HepG2 (cell line): ENCODE data around the gene ATRAID. TPM values are rescaled to one million over a fixed set of nuclear protein-coding genes. Genes with fewer than 3 reads are reported as not detected.

ENCODE experiments used
- ARHGAP35 ChIP-seq: sonication (generic); formaldehyde crosslinking; IDR thresholded peaks from 2 replicates; pipeline ENCODE4 v1.9.0; 2022; ENCODE audit warnings: mild to moderate bottlenecking, inconsistent platforms, moderate library complexity, missing genetic modification reagents, borderline replicate concordance
- BHLHE40 ChIP-seq: IDR thresholded peaks from 2 replicates; pipeline ENCODE4 v1.6.1; 2011; ENCODE audit warnings: low read length, improper control_type of control experiment
- CHCHD3 ChIP-seq: sonication (generic); formaldehyde crosslinking; IDR thresholded peaks from 2 replicates; pipeline ENCODE4 v1.8.0; 2022; ENCODE audit warnings: mild to moderate bottlenecking, missing genetic modification reagents, moderate library complexity
- EHMT2 ChIP-seq: fragments of 200-600 bp; sonication (generic); IDR thresholded peaks from 2 replicates; pipeline ENCODE4 v1.7.0; 2017; ENCODE audit warnings: antibody characterized with exemption, low read depth, low read length, borderline replicate concordance
- FOXP1 ChIP-seq, 2 experiments: fragments of 450-650 bp in 1 of 2; IDR thresholded peaks; 2 replicates each; pipeline ENCODE4 v1.6.1; 2017 to 2018; ENCODE audit warnings: antibody characterized with exemption in 1 of 2
- GLMP ChIP-seq: sonication (generic); formaldehyde crosslinking; IDR thresholded peaks from 2 replicates; pipeline ENCODE4 v1.9.0; 2021; ENCODE audit warnings: missing genetic modification reagents, mild to moderate bottlenecking, borderline replicate concordance
- GZF1 ChIP-seq: sonication (generic); formaldehyde crosslinking; IDR thresholded peaks from 2 replicates; pipeline ENCODE4 v1.5.1; 2020; ENCODE audit warnings: mild to moderate bottlenecking, missing genetic modification reagents
- HHEX ChIP-seq: IDR thresholded peaks from 2 replicates; pipeline ENCODE4 v1.6.1; 2016; ENCODE audit warnings: control low read depth
- HMG20B ChIP-seq: conservative IDR thresholded peaks from 2 replicates; pipeline ENCODE4 v1.6.1; 2016; ENCODE audit warnings: missing genetic modification reagents, missing compliant biosample characterization
- HNF1B ChIP-seq: sonication (generic); formaldehyde crosslinking; IDR thresholded peaks from 2 replicates; pipeline ENCODE4 v1.5.1; 2020; ENCODE audit warnings: mild to moderate bottlenecking, moderate library complexity, missing genetic modification reagents
- IRX3 ChIP-seq: sonication (generic); formaldehyde crosslinking; IDR thresholded peaks from 2 replicates; pipeline ENCODE4 v1.8.1; 2023; ENCODE audit warnings: mild to moderate bottlenecking, low read depth, missing genetic modification reagents, borderline replicate concordance
- KAT8 ChIP-seq: IDR thresholded peaks from 2 replicates; pipeline ENCODE4 v1.6.1; 2016; ENCODE audit warnings: missing genetic modification reagents, missing compliant biosample characterization
- KDM4B ChIP-seq: sonication (generic); formaldehyde crosslinking; IDR thresholded peaks from 2 replicates; pipeline ENCODE4 v1.4.0; 2020; ENCODE audit warnings: missing genetic modification reagents
- LBX2 ChIP-seq: sonication (generic); formaldehyde crosslinking; IDR thresholded peaks from 2 replicates; pipeline ENCODE4 v1.5.0; 2020; ENCODE audit warnings: missing genetic modification reagents, mild to moderate bottlenecking, borderline replicate concordance
- MIER3 ChIP-seq: IDR thresholded peaks from 2 replicates; pipeline ENCODE4 v1.6.1; 2016; ENCODE audit warnings: missing compliant biosample characterization, borderline replicate concordance
- PLRG1 ChIP-seq: fragments of 450-650 bp; conservative IDR thresholded peaks from 2 replicates; pipeline ENCODE4 v1.6.1; 2016
- POLR2G ChIP-seq: fragments of 200-400 bp; formaldehyde crosslinking; IDR thresholded peaks from 2 replicates; pipeline ENCODE4 v1.6.1; 2018; ENCODE audit warnings: mild to moderate bottlenecking, low read depth, low read length, moderate library complexity
- PPARG ChIP-seq: conservative IDR thresholded peaks from 2 replicates; pipeline ENCODE4 v1.6.1; 2016; ENCODE audit warnings: missing biosample characterization, missing genetic modification reagents
- PREB ChIP-seq: sonication (generic); formaldehyde crosslinking; IDR thresholded peaks from 2 replicates; pipeline ENCODE4 v1.4.0; 2020; ENCODE audit warnings: missing genetic modification reagents
- SALL1 ChIP-seq: sonication (generic); formaldehyde crosslinking; IDR thresholded peaks from 2 replicates; pipeline ENCODE4 v1.8.0; 2022; ENCODE audit warnings: mild to moderate bottlenecking, missing genetic modification reagents
- SIN3B ChIP-seq: fragments of 150-350 bp; IDR thresholded peaks from 2 replicates; pipeline ENCODE4 v1.6.1; 2014; ENCODE audit warnings: low read length
- TCF12 ChIP-seq, 2 experiments: fragments of 450-650 bp in 1 of 2; sonication (generic) in 1 of 2; formaldehyde crosslinking in 1 of 2; IDR thresholded peaks; 2 replicates each; pipeline versions ENCODE4 v1.6.1 to v1.8.0; 2017 to 2022; ENCODE audit warnings: antibody characterized with exemption in 1 of 2, mild to moderate bottlenecking in 1 of 2, missing genetic modification reagents in 1 of 2, moderate library complexity in 1 of 2
- ZFP62 ChIP-seq: sonication (generic); formaldehyde crosslinking; IDR thresholded peaks from 2 replicates; pipeline ENCODE4 v1.4.0; 2020; ENCODE audit warnings: missing genetic modification reagents
- ZNF335 ChIP-seq: sonication (generic); formaldehyde crosslinking; IDR thresholded peaks from 2 replicates; pipeline ENCODE4 v1.4.0; 2020; ENCODE audit warnings: missing genetic modification reagents
- ZNF577 ChIP-seq: sonication (generic); formaldehyde crosslinking; IDR thresholded peaks from 2 replicates; pipeline ENCODE4 v1.4.0; 2020; ENCODE audit warnings: mild to moderate bottlenecking, low read depth, missing genetic modification reagents, borderline replicate concordance
- ZNF580 ChIP-seq: IDR thresholded peaks from 2 replicates; pipeline ENCODE4 v1.6.1; 2016; ENCODE audit warnings: low read depth, borderline replicate concordance
- ZNF780A ChIP-seq: sonication (generic); formaldehyde crosslinking; IDR thresholded peaks from 2 replicates; pipeline ENCODE4 v1.8.0; 2022; ENCODE audit warnings: mild to moderate bottlenecking, missing genetic modification reagents, moderate library complexity
- polyA plus RNA-seq, 8 experiments: library from polyadenylated mRNA; depleted of rRNA in 3 of 8; stranded (reverse) in 7 of 8; unstranded in 1 of 8; fragments of >200 nt; fragmentation: Illumina TruSeq in 4 of 8; extraction: Trizol in 4 of 8; gene quantifications; 2 replicates each; pipeline versions ENCODE4 v1.2.1 to v1.2.3, GENCODE V29; 2011 to 2016; ENCODE audit warnings: low read depth in 4 of 8, missing spikeins in 1 of 8, mixed read lengths in 1 of 8; ENCODE audit not compliant: insufficient read depth in 1 of 8
- total RNA-seq, 5 experiments: library from RNA; depleted of rRNA; stranded (reverse); fragments of >200 nt; fragmentation: Illumina TruSeq; extraction: Trizol; gene quantifications; 2 replicates each; pipeline ENCODE4 v1.2.3, GENCODE V29; 2016; ENCODE audit warnings: low read depth in 1 of 5

The ATRAID gene
- total and polyA plus RNA-seq, 2 of the 13 experiments (the other 11 are each of a cell fraction or from before 2014, with no cell fraction given) = 207 to 382 TPM

- TF ChIP-seq GLMP (CRISPR knock-in tag) (no peak), ZFP62 (CRISPR knock-in tag) (no peak), ZNF577 (CRISPR knock-in tag) (no peak), CHCHD3 (CRISPR knock-in tag) (no peak), BHLHE40 (0 out of 2 replicates have a peak, but pooled peaks have one; percentile 8), POLR2G (no peak), ARHGAP35 (no peak), ZNF780A (CRISPR knock-in tag) (no peak), TCF12 (IDR thresholded peaks at IDR 0.05) (no peak), TCF12 (CRISPR knock-in tag; IDR thresholded peaks at IDR 0.05) (no peak), PREB (CRISPR knock-in tag) (no peak), HHEX (no peak), SIN3B (no peak), ZNF580 (peak; percentile 13; the same call in 1 of the 2 replicates), KAT8 (no peak), SALL1 (peak; percentile 14; the same call in 1 of the 2 replicates), GZF1 (CRISPR knock-in tag) (no peak), PLRG1 (no peak), FOXP1 (IDR thresholded peaks at IDR 0.05) (peak; percentile 91), FOXP1 (CRISPR knock-in tag; IDR thresholded peaks at IDR 0.05) (peak; percentile 93), HMG20B (no peak), HNF1B (CRISPR knock-in tag) (peak; percentile 63; the same call in 1 of the 2 replicates), IRX3 (CRISPR knock-in tag) (no peak), EHMT2 (no peak), MIER3 (CRISPR knock-in tag) (peak; percentile 50; the same call in 1 of the 2 replicates), KDM4B (CRISPR knock-in tag) (no peak), ZNF335 (CRISPR knock-in tag) (no peak), LBX2 (CRISPR knock-in tag) (no peak), PPARG (CRISPR knock-in tag) (no peak)
Observed at GRCh38 chr2:27194538-27195354, 17.1 kb upstream of the ATRAID start (continued).
